GM23338 (cell line): ENCODE data around the gene SMOC2. TPM values are rescaled to one million over a fixed set of nuclear protein-coding genes. Genes with fewer than 3 reads are reported as not detected.

ENCODE experiments used
- ATAC-seq: fragments of 200-7000 bp; cut with Tn5 transposase; 3 replicates; pipeline ENCODE4 v1.9.1; 2020
- DNase-seq: peaks from one replicate; pipeline ENCODE4 v3.0.0-alpha.2; 2015; ENCODE audit warnings: low spot score
- H2AFZ ChIP-seq: fragments of 200-600 bp; sonication (generic); 2 replicates; pipeline ENCODE4 v1.8.0; 2016; ENCODE audit warnings: antibody characterized with exemption, mild to moderate bottlenecking, moderate library complexity
- H3F3A ChIP-seq: fragments of 200-600 bp; sonication (generic); replicated peaks from 2 replicates; pipeline ENCODE4 v1.8.0; 2017; ENCODE audit warnings: antibody characterized with exemption, mixed run types, low read depth
- H3K27ac ChIP-seq: fragments of 200-600 bp; sonication (generic); 2 replicates; pipeline ENCODE4 v1.6.1; 2016; ENCODE audit warnings: low read depth
- H3K27me3 ChIP-seq: fragments of 200-600 bp; sonication (generic); 2 replicates; pipeline ENCODE4 v1.8.0; 2016; ENCODE audit warnings: mild to moderate bottlenecking, mixed run types, moderate library complexity; ENCODE audit not compliant: insufficient read depth
- H3K36me3 ChIP-seq: fragments of 200-600 bp; sonication (generic); 2 replicates; pipeline ENCODE4 v1.8.0; 2016; ENCODE audit warnings: mild to moderate bottlenecking; ENCODE audit not compliant: insufficient read depth
- H3K4me1 ChIP-seq: fragments of 200-600 bp; sonication (generic); 2 replicates; pipeline ENCODE4 v1.8.0; 2016; ENCODE audit warnings: mild to moderate bottlenecking, moderate library complexity; ENCODE audit not compliant: insufficient read depth
- H3K4me2 ChIP-seq: fragments of 200-600 bp; sonication (generic); 2 replicates; pipeline ENCODE4 v1.7.1; 2017; ENCODE audit warnings: mixed run types
- H3K4me3 ChIP-seq: fragments of 200-600 bp; sonication (generic); 2 replicates; pipeline ENCODE4 v1.6.1; 2016; ENCODE audit warnings: mixed run types
- H3K79me2 ChIP-seq: fragments of 200-600 bp; sonication (generic); replicated peaks from 2 replicates; pipeline ENCODE4 v1.8.0; 2017; ENCODE audit warnings: mild to moderate bottlenecking; ENCODE audit not compliant: insufficient read depth
- H3K9me2 ChIP-seq: fragments of 200-600 bp; sonication (generic); 2 replicates; pipeline ENCODE4 v1.8.0; 2017; ENCODE audit not compliant: insufficient read depth
- H4K20me1 ChIP-seq: fragments of 200-600 bp; sonication (generic); replicated peaks from 2 replicates; pipeline ENCODE4 v1.8.0; 2017; ENCODE audit warnings: mild to moderate bottlenecking; ENCODE audit not compliant: insufficient read depth
- H3K27ac Mint-ChIP-seq: 2 replicates; pipeline ENCODE4 v1.8.0; 2020; ENCODE audit warnings: inconsistent platforms, mild to moderate bottlenecking, moderate library complexity, mixed read lengths
- H3K27me3 Mint-ChIP-seq: 3 replicates; pipeline ENCODE4 v1.8.0; 2022; ENCODE audit warnings: low read depth, mild to moderate bottlenecking, moderate library complexity, mixed read lengths, inconsistent platforms; ENCODE audit not compliant: insufficient read depth, poor library complexity
- H3K36me3 Mint-ChIP-seq: 3 replicates; pipeline ENCODE4 v1.8.0; 2021; ENCODE audit warnings: low read depth, mild to moderate bottlenecking, inconsistent platforms, moderate library complexity, mixed read lengths
- H3K4me1 Mint-ChIP-seq: 3 replicates; pipeline ENCODE4 v1.8.0; 2020; ENCODE audit warnings: mild to moderate bottlenecking, inconsistent platforms, mixed read lengths
- H3K4me3 Mint-ChIP-seq: 3 replicates; pipeline ENCODE4 v1.8.0; 2021; ENCODE audit warnings: moderate library complexity, mild to moderate bottlenecking, inconsistent platforms, mixed read lengths
- H3K9me3 Mint-ChIP-seq: 3 replicates; pipeline ENCODE4 v1.8.0; 2020; ENCODE audit warnings: moderate library complexity, mild to moderate bottlenecking, inconsistent platforms, mixed read lengths
- CREB1 ChIP-seq: fragments of 250-450 bp; sonication (Bioruptor Pico); IDR thresholded peaks from 2 replicates; pipeline ENCODE4 v1.5.0; 2020; ENCODE audit warnings: low read depth, mild to moderate bottlenecking, moderate library complexity
- EZH2 ChIP-seq: fragments of 200-600 bp; sonication (generic); IDR thresholded peaks from one replicate; pipeline ENCODE4 v1.8.0; 2017; ENCODE audit warnings: antibody characterized with exemption, mild to moderate bottlenecking, low read depth; ENCODE audit not compliant: unreplicated experiment
- JUNB ChIP-seq: IDR thresholded peaks from one replicate; pipeline ENCODE4 v1.6.1; 2016; ENCODE audit warnings: antibody characterized with exemption; ENCODE audit not compliant: unreplicated experiment
- NANOG ChIP-seq: IDR thresholded peaks from 2 replicates; pipeline ENCODE4 v1.6.1; 2016; ENCODE audit warnings: antibody characterized with exemption, borderline replicate concordance
- polyA plus RNA-seq: library from polyadenylated mRNA; unstranded; fragments of >200 nt; fragmentation: Nextera tagmentation; extraction: Ambion mirVana; gene quantifications from 2 replicates; pipeline ENCODE4 v1.2.1, GENCODE V29; 2016
- total RNA-seq: library from RNA; depleted of rRNA; stranded (reverse); fragments of >200 nt; shearing (Covaris generic); gene quantifications from 2 replicates; pipeline ENCODE4 v1.2.3, GENCODE V29; 2014
- TF ChIP-seq, protein P1 (sequence below): IDR thresholded peaks from one replicate; pipeline ENCODE4 v1.6.1; 2018; ENCODE audit warnings: antibody characterized with exemption; ENCODE audit not compliant: unreplicated experiment
- TF ChIP-seq, protein P2 (sequence below): IDR thresholded peaks from 2 replicates; pipeline ENCODE4 v1.6.1; 2016; ENCODE audit warnings: antibody characterized with exemption

SMOC2 gene
- total and polyA plus RNA-seq, 2 experiments from 2014 or later = 4.3 to 6.5 TPM

GRCh38 chr6:168645326-168645725 is 204.3 kb downstream of the SMOC2 start:
- H3F3A ChIP-seq = no peaks in the 10 kb centered on the region
- no peak overlapping the region for H3K4me2 ChIP-seq
- TF ChIP-seq JUNB (no peak), NANOG (no peak)
- no peak overlapping the region for H2AFZ ChIP-seq
- peaks cover 19% of the 10 kb centered on the region for H3K4me1 ChIP-seq
- no peaks in the 10 kb centered on the region for H3K36me3 ChIP-seq
- Mint-ChIP-seq H3K27me3 (peaks cover 9% of the 10 kb centered on the region), H3K9me3 (no peaks in the 10 kb centered on the region), H3K4me3 (no peak overlapping the region), H3K27ac (no peak overlapping the region), H3K4me1 (peaks cover 42% of the 10 kb centered on the region), H3K36me3 (no peaks in the 10 kb centered on the region; the same call in 2 of the 3 replicates)
- no peaks in the 10 kb centered on the region for H3K27me3 ChIP-seq
- no peaks in the 10 kb centered on the region for H4K20me1 ChIP-seq
- H3K4me3 ChIP-seq = no peak overlapping the region
- H3K9me2 ChIP-seq = no peaks in the 10 kb centered on the region
- ATAC-seq (no peak), DNase-seq (no peak)
- no peaks in the 10 kb centered on the region for H3K79me2 ChIP-seq
- no peak overlapping the region for H3K27ac ChIP-seq

DNA sequence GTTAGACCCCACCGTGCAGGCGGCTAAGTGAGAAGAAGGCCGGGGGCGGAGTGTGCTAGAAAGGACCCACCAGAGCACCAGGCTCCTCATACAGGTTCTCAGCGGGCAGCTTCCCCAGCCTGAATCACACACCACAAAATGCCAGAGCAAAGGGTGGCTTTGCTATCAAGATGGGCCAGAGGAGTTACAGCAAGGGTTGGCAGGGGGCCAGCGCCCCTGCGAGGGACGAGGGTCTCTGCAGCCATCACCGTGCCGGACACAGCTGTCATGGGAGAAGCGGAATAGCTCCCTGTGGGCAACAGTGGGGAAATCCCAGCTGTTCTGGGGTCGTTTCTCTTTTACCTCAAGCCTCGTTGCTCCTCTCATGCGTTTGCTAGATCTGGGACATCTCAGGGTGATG is 206.3 kb downstream of the SMOC2 start:
- Histone ChIP-seq H3K4me2 (no peak overlapping the region), H3K79me2 (no peaks in the 10 kb centered on the region), H3K27me3 (no peaks in the 10 kb centered on the region), H3K9me2 (no peaks in the 10 kb centered on the region), H2AFZ (no peak overlapping the region), H3K4me1 (peaks cover 9% of the 10 kb centered on the region; the same call in 1 of the 2 replicates), H3K36me3 (no peaks in the 10 kb centered on the region), H3K27ac (no peak overlapping the region), H3F3A (no peaks in the 10 kb centered on the region), H3K4me3 (no peak overlapping the region), H4K20me1 (no peaks in the 10 kb centered on the region)
- ATAC-seq (no peak), DNase-seq (no peak)
- Mint-ChIP-seq H3K4me1 (peaks cover 30% of the 10 kb centered on the region), H3K9me3 (no peaks in the 10 kb centered on the region), H3K27ac (no peak overlapping the region), H3K27me3 (peaks cover 9% of the 10 kb centered on the region), H3K4me3 (no peak overlapping the region), H3K36me3 (no peaks in the 10 kb centered on the region)
- TF ChIP-seq, protein P1, sequence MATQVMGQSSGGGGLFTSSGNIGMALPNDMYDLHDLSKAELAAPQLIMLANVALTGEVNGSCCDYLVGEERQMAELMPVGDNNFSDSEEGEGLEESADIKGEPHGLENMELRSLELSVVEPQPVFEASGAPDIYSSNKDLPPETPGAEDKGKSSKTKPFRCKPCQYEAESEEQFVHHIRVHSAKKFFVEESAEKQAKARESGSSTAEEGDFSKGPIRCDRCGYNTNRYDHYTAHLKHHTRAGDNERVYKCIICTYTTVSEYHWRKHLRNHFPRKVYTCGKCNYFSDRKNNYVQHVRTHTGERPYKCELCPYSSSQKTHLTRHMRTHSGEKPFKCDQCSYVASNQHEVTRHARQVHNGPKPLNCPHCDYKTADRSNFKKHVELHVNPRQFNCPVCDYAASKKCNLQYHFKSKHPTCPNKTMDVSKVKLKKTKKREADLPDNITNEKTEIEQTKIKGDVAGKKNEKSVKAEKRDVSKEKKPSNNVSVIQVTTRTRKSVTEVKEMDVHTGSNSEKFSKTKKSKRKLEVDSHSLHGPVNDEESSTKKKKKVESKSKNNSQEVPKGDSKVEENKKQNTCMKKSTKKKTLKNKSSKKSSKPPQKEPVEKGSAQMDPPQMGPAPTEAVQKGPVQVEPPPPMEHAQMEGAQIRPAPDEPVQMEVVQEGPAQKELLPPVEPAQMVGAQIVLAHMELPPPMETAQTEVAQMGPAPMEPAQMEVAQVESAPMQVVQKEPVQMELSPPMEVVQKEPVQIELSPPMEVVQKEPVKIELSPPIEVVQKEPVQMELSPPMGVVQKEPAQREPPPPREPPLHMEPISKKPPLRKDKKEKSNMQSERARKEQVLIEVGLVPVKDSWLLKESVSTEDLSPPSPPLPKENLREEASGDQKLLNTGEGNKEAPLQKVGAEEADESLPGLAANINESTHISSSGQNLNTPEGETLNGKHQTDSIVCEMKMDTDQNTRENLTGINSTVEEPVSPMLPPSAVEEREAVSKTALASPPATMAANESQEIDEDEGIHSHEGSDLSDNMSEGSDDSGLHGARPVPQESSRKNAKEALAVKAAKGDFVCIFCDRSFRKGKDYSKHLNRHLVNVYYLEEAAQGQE = no peak
- no peak for TF ChIP-seq EZH2
- TF ChIP-seq, protein P2, sequence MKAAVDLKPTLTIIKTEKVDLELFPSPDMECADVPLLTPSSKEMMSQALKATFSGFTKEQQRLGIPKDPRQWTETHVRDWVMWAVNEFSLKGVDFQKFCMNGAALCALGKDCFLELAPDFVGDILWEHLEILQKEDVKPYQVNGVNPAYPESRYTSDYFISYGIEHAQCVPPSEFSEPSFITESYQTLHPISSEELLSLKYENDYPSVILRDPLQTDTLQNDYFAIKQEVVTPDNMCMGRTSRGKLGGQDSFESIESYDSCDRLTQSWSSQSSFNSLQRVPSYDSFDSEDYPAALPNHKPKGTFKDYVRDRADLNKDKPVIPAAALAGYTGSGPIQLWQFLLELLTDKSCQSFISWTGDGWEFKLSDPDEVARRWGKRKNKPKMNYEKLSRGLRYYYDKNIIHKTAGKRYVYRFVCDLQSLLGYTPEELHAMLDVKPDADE = no peak
- no peak for TF ChIP-seq CREB1 (CRISPR knock-in tag)
